HG03045 (cell line): ENCODE data around the gene C9orf43.
A peak's percentile ranks its signal among the peaks of the same experiment; 100 is the strongest.
"Not testable (repeated sequence)": the region's sequence is repeated elsewhere in the genome, so short reads cannot be mapped to it uniquely, and the experiment has no call there.

Experiments
- ATAC-seq: cut with Tn5 transposase; IDR thresholded peaks from one replicate; pipeline ENCODE4 v1.9.1; 2021; ENCODE audit warnings: mild to moderate bottlenecking, moderate library complexity; ENCODE audit not compliant: unreplicated experiment

Gene C9orf43

GRCh38 chr9:113380869-113381378, 29.6 kb upstream of the C9orf43 start:
- no peak for ATAC-seq

- not testable (repeated sequence) for ATAC-seq
Measured at GRCh38 chr9:113381441-113381840, 29.1 kb upstream of the C9orf43 start.

- no peak for ATAC-seq
Measured at GRCh38 chr9:113381909-113382411, 28.6 kb upstream of the C9orf43 start.

GRCh38 chr9:113386571-113387393, 23.8 kb upstream of the C9orf43 start:
- no peak for ATAC-seq

- ATAC-seq: no peak
Measured at GRCh38 chr9:113387560-113388230, 22.9 kb upstream of the C9orf43 start.

- no peak for ATAC-seq
Measured at GRCh38 chr9:113388833-113389232, 21.7 kb upstream of the C9orf43 start.

- ATAC-seq: no peak
Measured at GRCh38 chr9:113389451-113389850, 21.1 kb upstream of the C9orf43 start.

GRCh38 chr9:113390192-113390960, 20.2 kb upstream of the C9orf43 start:
- no peak for ATAC-seq

GRCh38 chr9:113391917-113392316, 18.6 kb upstream of the C9orf43 start:
- no peak for ATAC-seq

- no peak for ATAC-seq
Measured at GRCh38 chr9:113393281-113393680, 17.3 kb upstream of the C9orf43 start.

- ATAC-seq: no peak
Measured at GRCh38 chr9:113395000-113395861, 15.3 kb upstream of the C9orf43 start.

GRCh38 chr9:113397203-113397631, 13.3 kb upstream of the C9orf43 start:
- no peak for ATAC-seq

- ATAC-seq: no peak
Measured at GRCh38 chr9:113398796-113399195, 11.8 kb upstream of the C9orf43 start.

- no peak for ATAC-seq
Measured at GRCh38 chr9:113399646-113400200, 10.8 kb upstream of the C9orf43 start.

GRCh38 chr9:113401027-113401792, 9.3 kb upstream of the C9orf43 start, which contains the start of gene ALAD:
ALAD (minus strand) TSS chr9:113401284; CDS start chr9:113393559, 7,725 bp downstream.
- ATAC-seq: peak; percentile 99

- ATAC-seq: no peak
Measured at GRCh38 chr9:113403646-113404045, 6.9 kb upstream of the C9orf43 start.

- not testable (repeated sequence) for ATAC-seq
Measured at GRCh38 chr9:113406353-113406752, 4.2 kb upstream of the C9orf43 start.

- not testable (repeated sequence) for ATAC-seq
Measured at GRCh38 chr9:113406873-113407511, 3.6 kb upstream of the C9orf43 start.
